Neural cell (in vitro differentiated cells): ENCODE measurements around the gene ATP8B2. TPM values are rescaled to one million over a fixed set of nuclear protein-coding genes. Genes with fewer than 3 reads are reported as not detected.

ENCODE experiments used
- H2AFZ ChIP-seq: fragments of 200-600, 300-800 bp; sonication (generic), shearing (Covaris generic); 2 replicates; pipeline ENCODE4 v1.6.0; 2014; ENCODE audit warnings: low read depth, mild to moderate bottlenecking, antibody characterized with exemption, low read length, moderate library complexity
- H3F3A ChIP-seq: fragments of 200-600 bp; shearing (Covaris generic); 2 replicates; pipeline ENCODE4 v1.6.1; 2016; ENCODE audit warnings: mild to moderate bottlenecking, moderate library complexity, mixed read lengths, antibody characterized with exemption, low read length; ENCODE audit not compliant: insufficient read depth, poor library complexity, severe bottlenecking
- H3K27ac ChIP-seq: fragments of 200-600, 300-800 bp; sonication (generic), shearing (Covaris generic); 2 replicates; pipeline ENCODE4 v1.5.1; 2014; ENCODE audit warnings: mild to moderate bottlenecking, low read length, moderate library complexity
- H3K27me3 ChIP-seq: fragments of 300-800, 200-600 bp; sonication (generic), shearing (Covaris generic); 2 replicates; pipeline ENCODE4 v1.6.0; 2014; ENCODE audit warnings: mild to moderate bottlenecking, low read depth, low read length, moderate library complexity; ENCODE audit not compliant: insufficient read depth
- H3K36me3 ChIP-seq: fragments of 300-800, 200-600 bp; sonication (generic), shearing (Covaris generic); 2 replicates; pipeline ENCODE4 v1.5.1; 2014; ENCODE audit warnings: mild to moderate bottlenecking, antibody characterized with exemption, low read length, moderate library complexity; ENCODE audit not compliant: insufficient read depth
- H3K4me2 ChIP-seq: fragments of 300-800, 200-600 bp; sonication (generic), shearing (Covaris generic); 2 replicates; pipeline ENCODE4 v1.6.0; 2014; ENCODE audit warnings: mild to moderate bottlenecking, low read length
- H3K4me3 ChIP-seq: fragments of 300-800, 200-600 bp; sonication (generic), shearing (Covaris generic); 2 replicates; pipeline ENCODE4 v1.5.1; 2014; ENCODE audit warnings: mild to moderate bottlenecking, low read length, moderate library complexity
- H3K79me2 ChIP-seq: fragments of 200-600 bp; shearing (Covaris generic); replicated peaks from 2 replicates; pipeline ENCODE4 v1.6.0; 2014; ENCODE audit warnings: mild to moderate bottlenecking, low read length, moderate library complexity; ENCODE audit not compliant: insufficient read depth
- H3K9ac ChIP-seq: fragments of 300-800, 200-600 bp; sonication (generic), shearing (Covaris generic); 2 replicates; pipeline ENCODE4 v1.6.1; 2016; ENCODE audit warnings: mild to moderate bottlenecking, low read length, mixed read lengths
- H3K9me2 ChIP-seq: fragments of 200-600 bp; shearing (Covaris generic); 2 replicates; pipeline ENCODE4 v1.6.1; 2016; ENCODE audit warnings: mild to moderate bottlenecking, low read length, mixed read lengths; ENCODE audit not compliant: insufficient read depth
- H3K9me3 ChIP-seq: fragments of 200-600, 300-800 bp; sonication (generic), shearing (Covaris generic); 2 replicates; pipeline ENCODE4 v1.6.1; 2016; ENCODE audit warnings: mild to moderate bottlenecking, mixed run types, low read length, moderate library complexity, mixed read lengths
- H4K20me1 ChIP-seq: fragments of 200-600 bp; shearing (Covaris generic); 2 replicates; pipeline ENCODE4 v1.6.1; 2016; ENCODE audit warnings: mild to moderate bottlenecking, mixed run types; ENCODE audit not compliant: insufficient read depth
- EP300 ChIP-seq: fragments of 450-650 bp; conservative IDR thresholded peaks from 2 replicates; pipeline ENCODE4 v1.6.1; 2014; ENCODE audit warnings: antibody characterized with exemption, mild to moderate bottlenecking, moderate library complexity; ENCODE audit not compliant: poor library complexity, severe bottlenecking
- EZH2 ChIP-seq: fragments of 200-600, 300-800 bp; shearing (Covaris generic), sonication (generic); IDR thresholded peaks from 2 replicates; pipeline ENCODE4 v1.6.1; 2014; ENCODE audit warnings: antibody characterized with exemption, low read length, borderline replicate concordance, mild to moderate bottlenecking; ENCODE audit not compliant: insufficient read depth, poor library complexity, severe bottlenecking
- MXI1 ChIP-seq: fragments of 450-650 bp; conservative IDR thresholded peaks from 2 replicates; pipeline ENCODE4 v1.6.1; 2014; ENCODE audit warnings: antibody characterized with exemption, mild to moderate bottlenecking; ENCODE audit not compliant: poor library complexity, severe bottlenecking
- POLR2AphosphoS5 ChIP-seq: IDR thresholded peaks from 2 replicates; pipeline ENCODE4 v1.6.1; 2012
- RAD21 ChIP-seq: fragments of 450-650 bp; conservative IDR thresholded peaks from 2 replicates; pipeline ENCODE4 v1.6.1; 2014; ENCODE audit warnings: antibody characterized with exemption, mild to moderate bottlenecking, moderate library complexity
- SMC3 ChIP-seq: fragments of 450-650 bp; conservative IDR thresholded peaks from 2 replicates; pipeline ENCODE4 v1.6.1; 2014; ENCODE audit warnings: antibody characterized with exemption, mild to moderate bottlenecking, moderate library complexity; ENCODE audit not compliant: poor library complexity
- TAF1 ChIP-seq: IDR thresholded peaks from 2 replicates; pipeline ENCODE4 v1.6.1; 2012; ENCODE audit warnings: low read depth
- polyA plus RNA-seq: library from polyadenylated mRNA; depleted of rRNA; stranded (reverse); fragments of >200 nt; gene quantifications from 2 replicates; pipeline ENCODE4 v1.2.3, GENCODE V29; 2014
- TF ChIP-seq, protein P1 (sequence below): fragments of 450-650 bp; IDR thresholded peaks from 2 replicates; pipeline ENCODE4 v1.5.1; 2014; ENCODE audit warnings: antibody characterized with exemption, mild to moderate bottlenecking, moderate library complexity; ENCODE audit not compliant: poor library complexity, severe bottlenecking
- TF ChIP-seq, protein P2 (sequence below): IDR thresholded peaks from 2 replicates; pipeline ENCODE4 v1.6.1; 2012; ENCODE audit warnings: borderline replicate concordance

ATP8B2 gene
- polyA plus RNA-seq, 1 donor from 2014 or later: 71.3 TPM

- H3K9me3 ChIP-seq: no peaks in the 10 kb centered on the region
- H3K79me2 ChIP-seq: peaks cover 19% of the 10 kb centered on the region
- peak overlapping the region; percentile 82 for H3K9ac ChIP-seq
- no peaks in the 10 kb centered on the region for H4K20me1 ChIP-seq
- peak overlapping the region; percentile 96 for H3K4me3 ChIP-seq
- H3K9me2 ChIP-seq: no peaks in the 10 kb centered on the region
- no peak overlapping the region for H2AFZ ChIP-seq
- H3F3A ChIP-seq: no peaks in the 10 kb centered on the region
- no peak for TF ChIP-seq EP300
- TF ChIP-seq, protein P1, sequence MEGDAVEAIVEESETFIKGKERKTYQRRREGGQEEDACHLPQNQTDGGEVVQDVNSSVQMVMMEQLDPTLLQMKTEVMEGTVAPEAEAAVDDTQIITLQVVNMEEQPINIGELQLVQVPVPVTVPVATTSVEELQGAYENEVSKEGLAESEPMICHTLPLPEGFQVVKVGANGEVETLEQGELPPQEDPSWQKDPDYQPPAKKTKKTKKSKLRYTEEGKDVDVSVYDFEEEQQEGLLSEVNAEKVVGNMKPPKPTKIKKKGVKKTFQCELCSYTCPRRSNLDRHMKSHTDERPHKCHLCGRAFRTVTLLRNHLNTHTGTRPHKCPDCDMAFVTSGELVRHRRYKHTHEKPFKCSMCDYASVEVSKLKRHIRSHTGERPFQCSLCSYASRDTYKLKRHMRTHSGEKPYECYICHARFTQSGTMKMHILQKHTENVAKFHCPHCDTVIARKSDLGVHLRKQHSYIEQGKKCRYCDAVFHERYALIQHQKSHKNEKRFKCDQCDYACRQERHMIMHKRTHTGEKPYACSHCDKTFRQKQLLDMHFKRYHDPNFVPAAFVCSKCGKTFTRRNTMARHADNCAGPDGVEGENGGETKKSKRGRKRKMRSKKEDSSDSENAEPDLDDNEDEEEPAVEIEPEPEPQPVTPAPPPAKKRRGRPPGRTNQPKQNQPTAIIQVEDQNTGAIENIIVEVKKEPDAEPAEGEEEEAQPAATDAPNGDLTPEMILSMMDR: no peak
- TF ChIP-seq, protein P2, sequence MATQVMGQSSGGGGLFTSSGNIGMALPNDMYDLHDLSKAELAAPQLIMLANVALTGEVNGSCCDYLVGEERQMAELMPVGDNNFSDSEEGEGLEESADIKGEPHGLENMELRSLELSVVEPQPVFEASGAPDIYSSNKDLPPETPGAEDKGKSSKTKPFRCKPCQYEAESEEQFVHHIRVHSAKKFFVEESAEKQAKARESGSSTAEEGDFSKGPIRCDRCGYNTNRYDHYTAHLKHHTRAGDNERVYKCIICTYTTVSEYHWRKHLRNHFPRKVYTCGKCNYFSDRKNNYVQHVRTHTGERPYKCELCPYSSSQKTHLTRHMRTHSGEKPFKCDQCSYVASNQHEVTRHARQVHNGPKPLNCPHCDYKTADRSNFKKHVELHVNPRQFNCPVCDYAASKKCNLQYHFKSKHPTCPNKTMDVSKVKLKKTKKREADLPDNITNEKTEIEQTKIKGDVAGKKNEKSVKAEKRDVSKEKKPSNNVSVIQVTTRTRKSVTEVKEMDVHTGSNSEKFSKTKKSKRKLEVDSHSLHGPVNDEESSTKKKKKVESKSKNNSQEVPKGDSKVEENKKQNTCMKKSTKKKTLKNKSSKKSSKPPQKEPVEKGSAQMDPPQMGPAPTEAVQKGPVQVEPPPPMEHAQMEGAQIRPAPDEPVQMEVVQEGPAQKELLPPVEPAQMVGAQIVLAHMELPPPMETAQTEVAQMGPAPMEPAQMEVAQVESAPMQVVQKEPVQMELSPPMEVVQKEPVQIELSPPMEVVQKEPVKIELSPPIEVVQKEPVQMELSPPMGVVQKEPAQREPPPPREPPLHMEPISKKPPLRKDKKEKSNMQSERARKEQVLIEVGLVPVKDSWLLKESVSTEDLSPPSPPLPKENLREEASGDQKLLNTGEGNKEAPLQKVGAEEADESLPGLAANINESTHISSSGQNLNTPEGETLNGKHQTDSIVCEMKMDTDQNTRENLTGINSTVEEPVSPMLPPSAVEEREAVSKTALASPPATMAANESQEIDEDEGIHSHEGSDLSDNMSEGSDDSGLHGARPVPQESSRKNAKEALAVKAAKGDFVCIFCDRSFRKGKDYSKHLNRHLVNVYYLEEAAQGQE: no peak
- peak overlapping the region; percentile 59 for H3K4me2 ChIP-seq
- peaks cover 5% of the 10 kb centered on the region for H3K36me3 ChIP-seq
- peak overlapping the region; percentile 94 for H3K27ac ChIP-seq
- H3K27me3 ChIP-seq: no peaks in the 10 kb centered on the region
These were observed 5.3 kb downstream of the ATP8B2 start for GRCh38 chr1:154330669-154331068.

- Histone ChIP-seq H3K27ac (no peak overlapping the region), H3K9ac (no peak overlapping the region)
These were observed 9.0 kb downstream of the ATP8B2 start for GRCh38 chr1:154334079-154335024.

More at GRCh38 chr1:154334079-154335024, 9.0 kb downstream of the ATP8B2 start:
- Histone ChIP-seq H3K79me2 (peaks cover 4% of the 10 kb centered on the region), H3F3A (no peaks in the 10 kb centered on the region), H3K9me2 (no peaks in the 10 kb centered on the region), H3K4me3 (no peak overlapping the region), H4K20me1 (no peaks in the 10 kb centered on the region), H2AFZ (no peak overlapping the region), H3K4me2 (no peak overlapping the region), H3K36me3 (peaks cover 8% of the 10 kb centered on the region), H3K9me3 (no peaks in the 10 kb centered on the region), H3K27me3 (no peaks in the 10 kb centered on the region)
- TF ChIP-seq EP300 (no peak), RAD21 (no peak), SMC3 (no peak), TAF1 (no peak), POLR2AphosphoS5 (no peak), EZH2 (no peak), MXI1 (no peak)
- TF ChIP-seq, protein P2: no peak
- TF ChIP-seq, protein P1: no peak
